ENCODE data around the gene NUP54. TPM values are rescaled to one million over a fixed set of nuclear protein-coding genes. Genes with fewer than 3 reads are reported as not detected.
A peak's percentile ranks its signal among the peaks of the same experiment; 100 is the strongest.

Gene NUP54
- total and polyA plus RNA-seq, 2 donors (not counting 1 experiment from before 2014, with no cell fraction given), result 49.3 to 55.5 TPM

DNA sequence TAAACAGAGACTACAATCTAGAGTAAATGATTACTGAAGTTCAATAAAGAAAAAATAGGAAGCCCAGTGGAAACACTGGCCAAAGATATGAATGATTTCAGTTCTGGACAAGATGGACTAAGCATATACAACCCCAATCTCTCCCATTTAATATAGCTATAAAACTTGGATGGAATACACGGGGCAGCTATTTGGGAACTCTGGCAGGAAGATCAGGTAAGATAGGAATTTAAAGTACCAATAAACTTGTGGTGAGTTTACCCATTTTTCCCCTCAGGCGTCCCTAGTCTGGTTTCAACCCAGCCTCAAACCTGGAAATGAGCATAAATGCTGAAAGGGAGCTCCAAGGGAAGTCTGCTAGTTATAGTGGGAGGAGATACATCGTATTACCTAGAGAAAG, 20.4 kb downstream of the NUP54 start:
- H3K4me3 ChIP-seq (replicated peaks in 1 of 4; ENCODE audit: control extremely low read depth in 1 of 4, insufficient read depth in 1 of 4, low read depth in 3 of 4, low read length in 4 of 4), result no peak overlapping the region
- no peak for DNase-seq (ENCODE audit: low read depth in 2 of 2)
- no peak overlapping the region for H3K27ac ChIP-seq (ENCODE audit: insufficient read depth, low read length)
- no peak overlapping the region for H2AFZ ChIP-seq (ENCODE audit: low read length)
- no peaks in the 10 kb centered on the region for H3K27me3 ChIP-seq (ENCODE audit: control insufficient read depth, insufficient read depth, low read length)
- no peaks in the 10 kb centered on the region for H3K79me2 ChIP-seq (ENCODE audit: control insufficient read depth, insufficient read depth, low read length)
- H3K36me3 ChIP-seq (ENCODE audit: control insufficient read depth, insufficient read depth, low read length), result peaks cover 1% of the 10 kb centered on the region
- no peaks in the 10 kb centered on the region for H4K20me1 ChIP-seq (ENCODE audit: control insufficient read depth, extremely low read depth, insufficient read depth, low read length)
- H3K4me1 ChIP-seq (ENCODE audit: control insufficient read depth, extremely low read depth, insufficient read depth, low read length), result no peaks in the 10 kb centered on the region
- H3K9me3 ChIP-seq (ENCODE audit: control insufficient read depth, insufficient read depth, low read depth, low read length), result no peaks in the 10 kb centered on the region
- no peak overlapping the region for H3K4me2 ChIP-seq (ENCODE audit: extremely low read depth, insufficient read depth, low read length)
- no peak overlapping the region for H3K9ac ChIP-seq (ENCODE audit: insufficient read depth, low read length)
- no peak for TF ChIP-seq EZH2 (IDR thresholded peaks at IDR 0.05; ENCODE audit: low read length, missing control alignments)

DNA sequence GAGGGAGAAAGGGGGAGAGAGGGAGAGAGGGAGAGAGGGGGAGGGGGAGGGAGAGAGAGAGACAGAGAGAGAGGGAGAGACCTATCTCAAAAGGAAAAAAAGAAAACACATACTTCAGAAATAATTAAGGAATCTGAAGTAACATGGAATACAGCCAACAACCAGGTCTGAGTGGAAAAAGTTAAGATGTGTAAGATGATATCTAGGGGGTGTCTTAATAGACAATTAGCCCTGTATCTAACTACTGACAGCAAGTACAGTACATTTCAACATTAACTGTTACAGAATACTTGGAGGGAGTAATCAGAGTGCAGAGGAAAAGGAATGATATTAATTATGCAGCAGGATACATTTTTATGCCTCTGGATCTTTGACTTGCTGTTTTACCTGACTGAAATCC, 22.4 kb downstream of the NUP54 start:
- Histone ChIP-seq H4K20me1 (ENCODE audit: control insufficient read depth, extremely low read depth, insufficient read depth, low read length) (no peaks in the 10 kb centered on the region), H3K4me2 (ENCODE audit: extremely low read depth, insufficient read depth, low read length) (no peak overlapping the region), H2AFZ (ENCODE audit: low read length) (no peak overlapping the region), H3K4me1 (ENCODE audit: control insufficient read depth, extremely low read depth, insufficient read depth, low read length) (no peaks in the 10 kb centered on the region), H3K36me3 (ENCODE audit: control insufficient read depth, insufficient read depth, low read length) (peaks cover 1% of the 10 kb centered on the region), H3K9ac (ENCODE audit: insufficient read depth, low read length) (no peak overlapping the region), H3K27me3 (ENCODE audit: control insufficient read depth, insufficient read depth, low read length) (no peaks in the 10 kb centered on the region), H3K27ac (ENCODE audit: insufficient read depth, low read length) (no peak overlapping the region), H3K79me2 (ENCODE audit: control insufficient read depth, insufficient read depth, low read length) (no peaks in the 10 kb centered on the region), H3K4me3 (replicated peaks in 1 of 4; ENCODE audit: control extremely low read depth in 1 of 4, insufficient read depth in 1 of 4, low read depth in 3 of 4, low read length in 4 of 4) (no peak overlapping the region), H3K9me3 (ENCODE audit: control insufficient read depth, insufficient read depth, low read depth, low read length) (no peaks in the 10 kb centered on the region)
- DNase-seq (ENCODE audit: low read depth in 2 of 2), result peak in 1 of 2 donors; percentile 1
- no peak for TF ChIP-seq EZH2 (IDR thresholded peaks at IDR 0.05; ENCODE audit: low read length, missing control alignments)
- TF ChIP-seq, protein P1, sequence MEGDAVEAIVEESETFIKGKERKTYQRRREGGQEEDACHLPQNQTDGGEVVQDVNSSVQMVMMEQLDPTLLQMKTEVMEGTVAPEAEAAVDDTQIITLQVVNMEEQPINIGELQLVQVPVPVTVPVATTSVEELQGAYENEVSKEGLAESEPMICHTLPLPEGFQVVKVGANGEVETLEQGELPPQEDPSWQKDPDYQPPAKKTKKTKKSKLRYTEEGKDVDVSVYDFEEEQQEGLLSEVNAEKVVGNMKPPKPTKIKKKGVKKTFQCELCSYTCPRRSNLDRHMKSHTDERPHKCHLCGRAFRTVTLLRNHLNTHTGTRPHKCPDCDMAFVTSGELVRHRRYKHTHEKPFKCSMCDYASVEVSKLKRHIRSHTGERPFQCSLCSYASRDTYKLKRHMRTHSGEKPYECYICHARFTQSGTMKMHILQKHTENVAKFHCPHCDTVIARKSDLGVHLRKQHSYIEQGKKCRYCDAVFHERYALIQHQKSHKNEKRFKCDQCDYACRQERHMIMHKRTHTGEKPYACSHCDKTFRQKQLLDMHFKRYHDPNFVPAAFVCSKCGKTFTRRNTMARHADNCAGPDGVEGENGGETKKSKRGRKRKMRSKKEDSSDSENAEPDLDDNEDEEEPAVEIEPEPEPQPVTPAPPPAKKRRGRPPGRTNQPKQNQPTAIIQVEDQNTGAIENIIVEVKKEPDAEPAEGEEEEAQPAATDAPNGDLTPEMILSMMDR (conservative IDR thresholded peaks at IDR 0.05 in 1 of 2, IDR thresholded peaks at IDR 0.05 in 1 of 2; ENCODE audit: low read depth in 1 of 2, low read length in 2 of 2), result no peak

DNA sequence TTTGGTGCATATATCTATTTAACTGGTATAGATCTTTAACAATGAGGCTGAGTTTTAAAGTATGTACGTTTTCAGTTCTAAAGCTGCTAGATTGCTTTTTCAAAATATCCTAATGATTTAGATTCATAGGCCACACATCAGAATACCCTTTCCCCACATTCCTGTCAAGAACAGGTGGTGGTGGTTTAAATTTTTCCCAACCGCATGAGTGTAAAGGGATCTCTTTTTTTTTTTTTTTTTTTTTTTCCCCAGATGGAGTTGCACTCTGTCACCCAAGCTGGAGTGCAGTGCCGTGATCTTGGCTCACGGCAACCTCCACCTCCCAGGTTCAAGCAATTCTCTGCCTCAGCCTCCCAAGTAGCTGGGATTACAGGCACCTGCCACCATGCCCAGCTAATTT, 28.0 kb downstream of the NUP54 start:
- no peak overlapping the region for H3K27ac ChIP-seq (ENCODE audit: insufficient read depth, low read length)
- H3K4me3 ChIP-seq (replicated peaks in 1 of 4; ENCODE audit: control extremely low read depth in 1 of 4, insufficient read depth in 1 of 4, low read depth in 3 of 4, low read length in 4 of 4), result no peak overlapping the region
- H2AFZ ChIP-seq (ENCODE audit: low read length), result no peak overlapping the region
- H3K9me3 ChIP-seq (ENCODE audit: control insufficient read depth, insufficient read depth, low read depth, low read length), result no peaks in the 10 kb centered on the region
- H3K4me2 ChIP-seq (ENCODE audit: extremely low read depth, insufficient read depth, low read length), result no peak overlapping the region
- H3K36me3 ChIP-seq (ENCODE audit: control insufficient read depth, insufficient read depth, low read length), result peaks cover 6% of the 10 kb centered on the region
- no peaks in the 10 kb centered on the region for H4K20me1 ChIP-seq (ENCODE audit: control insufficient read depth, extremely low read depth, insufficient read depth, low read length)
- H3K79me2 ChIP-seq (ENCODE audit: control insufficient read depth, insufficient read depth, low read length), result no peaks in the 10 kb centered on the region
- H3K4me1 ChIP-seq (ENCODE audit: control insufficient read depth, extremely low read depth, insufficient read depth, low read length), result no peaks in the 10 kb centered on the region
- no peak for DNase-seq (ENCODE audit: low read depth in 2 of 2)
- H3K27me3 ChIP-seq (ENCODE audit: control insufficient read depth, insufficient read depth, low read length), result no peaks in the 10 kb centered on the region
- H3K9ac ChIP-seq (ENCODE audit: insufficient read depth, low read length), result no peak overlapping the region
- TF ChIP-seq, protein P1 (conservative IDR thresholded peaks at IDR 0.05 in 1 of 2, IDR thresholded peaks at IDR 0.05 in 1 of 2; ENCODE audit: low read depth in 1 of 2, low read length in 2 of 2), result no peak
- no peak for TF ChIP-seq EZH2 (IDR thresholded peaks at IDR 0.05; ENCODE audit: low read length, missing control alignments)
